GM12873 (cell line): Measurements from ENCODE around the gene TENM4.

Experiments used
- TF ChIP-seq, protein P1 (sequence below): IDR thresholded peaks from 2 replicates; pipeline ENCODE4 v1.5.1; 2012; ENCODE audit warnings: low read depth, mild to moderate bottlenecking, moderate library complexity, low read length, control low read depth; ENCODE audit not compliant: insufficient read depth; ENCODE audit errors: missing control alignments

Gene TENM4

DNA sequence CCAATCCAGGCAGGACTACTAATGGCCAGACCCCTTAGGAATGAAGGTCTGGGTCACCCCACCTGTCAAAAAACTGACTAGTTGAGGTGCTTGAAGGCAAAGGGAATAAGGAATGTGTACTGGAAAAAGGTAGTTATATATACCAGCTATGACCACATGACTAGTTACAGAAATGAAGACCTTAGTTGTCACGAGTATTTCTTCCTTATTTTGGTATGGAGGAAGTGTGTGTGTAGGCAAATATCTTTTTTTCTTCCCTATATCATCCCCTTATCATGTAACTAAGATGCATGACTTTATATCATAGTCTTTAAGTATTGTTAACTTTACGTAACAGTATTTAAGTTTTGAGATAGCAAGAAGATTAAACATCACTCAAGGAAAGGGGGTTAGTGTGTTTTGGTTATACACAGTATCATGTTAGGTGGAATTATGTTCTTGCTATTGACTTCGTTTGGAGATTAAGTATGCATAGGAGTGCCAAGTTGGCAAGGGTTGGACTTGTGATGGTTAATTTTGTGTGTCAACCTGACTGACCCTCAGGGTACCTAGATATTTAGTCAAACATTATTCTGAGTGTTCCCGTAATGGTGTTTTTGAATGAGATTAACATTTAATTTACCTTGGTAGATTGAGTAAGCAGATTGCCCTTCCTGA, 828.0 kb downstream of the TENM4 start:
- TF ChIP-seq, protein P1, sequence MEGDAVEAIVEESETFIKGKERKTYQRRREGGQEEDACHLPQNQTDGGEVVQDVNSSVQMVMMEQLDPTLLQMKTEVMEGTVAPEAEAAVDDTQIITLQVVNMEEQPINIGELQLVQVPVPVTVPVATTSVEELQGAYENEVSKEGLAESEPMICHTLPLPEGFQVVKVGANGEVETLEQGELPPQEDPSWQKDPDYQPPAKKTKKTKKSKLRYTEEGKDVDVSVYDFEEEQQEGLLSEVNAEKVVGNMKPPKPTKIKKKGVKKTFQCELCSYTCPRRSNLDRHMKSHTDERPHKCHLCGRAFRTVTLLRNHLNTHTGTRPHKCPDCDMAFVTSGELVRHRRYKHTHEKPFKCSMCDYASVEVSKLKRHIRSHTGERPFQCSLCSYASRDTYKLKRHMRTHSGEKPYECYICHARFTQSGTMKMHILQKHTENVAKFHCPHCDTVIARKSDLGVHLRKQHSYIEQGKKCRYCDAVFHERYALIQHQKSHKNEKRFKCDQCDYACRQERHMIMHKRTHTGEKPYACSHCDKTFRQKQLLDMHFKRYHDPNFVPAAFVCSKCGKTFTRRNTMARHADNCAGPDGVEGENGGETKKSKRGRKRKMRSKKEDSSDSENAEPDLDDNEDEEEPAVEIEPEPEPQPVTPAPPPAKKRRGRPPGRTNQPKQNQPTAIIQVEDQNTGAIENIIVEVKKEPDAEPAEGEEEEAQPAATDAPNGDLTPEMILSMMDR, result no peak

DNA sequence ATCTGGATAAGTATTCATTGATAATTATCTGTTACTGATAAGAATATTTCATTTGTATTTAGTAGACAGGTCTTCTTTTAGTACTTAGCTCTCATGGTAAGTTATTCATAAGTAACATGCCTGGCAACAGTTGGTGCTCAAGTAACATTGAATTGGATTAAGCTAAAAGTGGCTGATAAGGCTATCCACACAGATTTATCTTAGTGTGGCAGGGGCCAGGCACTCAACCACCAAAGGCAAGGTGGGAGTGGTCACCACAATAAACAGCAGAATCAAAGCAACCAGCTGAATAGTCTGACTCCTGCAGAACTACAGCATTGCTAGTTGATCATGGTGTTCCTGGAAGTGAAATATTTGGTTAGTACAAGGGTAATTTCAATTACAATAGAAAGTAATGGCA, 833.1 kb downstream of the TENM4 start:
- TF ChIP-seq, protein P1, result no peak

DNA sequence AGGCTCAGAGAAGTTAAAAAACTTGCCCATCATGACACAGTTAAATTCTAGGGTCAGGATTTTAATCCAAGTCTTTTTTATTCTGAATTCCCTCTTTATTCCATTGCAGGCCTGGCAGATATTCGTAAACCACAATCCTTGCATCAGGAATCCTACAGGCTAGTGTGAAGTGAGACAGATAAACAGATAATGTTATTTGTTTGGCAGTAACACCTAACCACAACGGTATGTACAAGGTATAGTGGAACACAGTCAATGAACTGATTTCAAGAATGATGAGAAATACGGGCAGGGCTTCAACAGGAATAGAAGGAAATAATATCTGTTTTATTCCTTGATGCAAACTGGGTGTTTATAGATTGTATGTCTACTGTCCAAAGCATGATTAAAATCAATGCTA, 834.2 kb downstream of the TENM4 start:
- TF ChIP-seq, protein P1, result no peak

DNA sequence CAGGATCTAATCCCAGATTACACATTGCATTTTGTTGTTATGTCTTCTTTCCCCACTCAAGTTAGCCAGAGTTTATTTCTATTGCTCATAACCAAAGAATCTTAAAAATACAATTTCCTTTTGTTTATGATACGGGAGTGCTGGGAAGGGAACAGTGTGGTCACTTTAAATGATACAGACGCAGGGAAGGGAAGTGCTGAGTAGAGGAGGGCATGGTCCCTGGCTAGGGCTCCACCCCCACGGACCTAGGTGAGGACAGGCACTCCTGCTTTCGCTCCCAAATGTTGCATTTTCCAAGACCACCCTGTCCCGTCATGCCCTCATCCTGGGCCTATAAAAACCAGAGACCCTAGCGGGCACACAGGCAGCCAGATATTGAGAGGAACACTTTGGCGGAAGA, 835.5 kb downstream of the TENM4 start:
- TF ChIP-seq, protein P1, result no peak

DNA sequence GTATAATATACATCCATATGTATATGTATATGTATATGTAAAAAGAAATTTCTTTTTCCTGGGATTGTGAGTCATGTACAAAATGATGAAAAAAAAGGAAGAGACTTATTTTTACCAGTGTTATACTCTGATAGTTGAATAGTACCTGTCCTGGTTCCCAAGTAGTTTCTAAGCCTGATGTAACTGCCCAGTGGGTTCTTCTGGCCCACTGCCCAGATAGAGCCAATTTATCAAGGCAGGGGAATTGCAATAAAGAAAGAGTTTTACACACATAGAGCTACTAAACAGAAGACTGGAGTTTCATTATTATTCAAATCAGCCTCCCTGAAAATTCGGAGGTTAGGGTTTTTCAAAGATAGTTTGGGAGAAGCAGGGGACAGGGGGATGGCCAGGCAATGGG, 837.0 kb downstream of the TENM4 start:
- TF ChIP-seq, protein P1, result no peak
